ENCODE results near the gene DTD2. TPM values are rescaled to one million over a fixed set of nuclear protein-coding genes. Genes with fewer than 3 reads are reported as not detected.
"Not testable (repeated sequence)": the region's sequence is repeated elsewhere in the genome, so short reads cannot be mapped to it uniquely, and the experiment has no call there.

DTD2 gene
- polyA plus RNA-seq, 1 donor: 22.3 TPM

- no peak for DNase-seq
Measured at GRCh38 chr14:31445703-31446102, 11.6 kb downstream of the DTD2 start.

GRCh38 chr14:31442284-31442683 is 15.0 kb downstream of the DTD2 start:
- DNase-seq: no peak

- DNase-seq: no peak
Measured at GRCh38 chr14:31441273-31442111, 15.8 kb downstream of the DTD2 start.

GRCh38 chr14:31440280-31440679 is 17.0 kb downstream of the DTD2 start:
- no peak for DNase-seq

- no peak for DNase-seq
Measured at GRCh38 chr14:31439561-31439960, 17.7 kb downstream of the DTD2 start.

- DNase-seq: not testable (repeated sequence)
Measured at GRCh38 chr14:31437045-31437691, 20.1 kb downstream of the DTD2 start.

GRCh38 chr14:31435276-31435675 is 22.0 kb downstream of the DTD2 start:
- DNase-seq: no peak

- DNase-seq: no peak
Measured at GRCh38 chr14:31430634-31431264, 26.6 kb downstream of the DTD2 start.

GRCh38 chr14:31429791-31430190 is 27.5 kb downstream of the DTD2 start:
- no peak for DNase-seq

- no peak for DNase-seq
Measured at GRCh38 chr14:31428011-31428410, 29.3 kb downstream of the DTD2 start.

- DNase-seq: no peak
Measured at GRCh38 chr14:31426663-31427062, 30.6 kb downstream of the DTD2 start.

GRCh38 chr14:31425905-31426304 is 31.4 kb downstream of the DTD2 start:
- DNase-seq: no peak

GRCh38 chr14:31421200-31421599 is 36.1 kb downstream of the DTD2 start:
- no peak for DNase-seq

- peak; percentile 93 for DNase-seq
Measured at GRCh38 chr14:31420319-31421111, 36.8 kb downstream of the DTD2 start, which contains the start of gene HEATR5A. TSS of gene HEATR5A (minus strand) at chr14:31420550. CDS start at chr14:31402975, 17,575 bp downstream.

- no peak for DNase-seq
Measured at GRCh38 chr14:31419967-31420318, 37.4 kb downstream of the DTD2 start.

- no peak for DNase-seq
Measured at GRCh38 chr14:31419179-31419966, 37.9 kb downstream of the DTD2 start.

GRCh38 chr14:31418440-31418839 is 38.9 kb downstream of the DTD2 start:
- DNase-seq: no peak

- no peak for DNase-seq
Measured at GRCh38 chr14:31414190-31414833, 43.0 kb downstream of the DTD2 start.

- no peak for DNase-seq
Measured at GRCh38 chr14:31411218-31411727, 46.0 kb downstream of the DTD2 start.

- DNase-seq: no peak
Measured at GRCh38 chr14:31410048-31410650, 47.2 kb downstream of the DTD2 start.

Data from left kidney (tissue), 2 donors.